ENCODE measurements around the gene KRTAP2-2.
"Not testable (repeated sequence)": the region's sequence is repeated elsewhere in the genome, so short reads cannot be mapped to it uniquely, and the experiment has no call there.

The KRTAP2-2 gene

GRCh38 chr17:41054025-41054424 is 1.0 kb downstream of the KRTAP2-2 start:
- no peaks in the 10 kb centered on the region for H3K9me3 ChIP-seq
- H3K4me1 ChIP-seq, result no peaks in the 10 kb centered on the region
- no peaks in the 10 kb centered on the region for H3K36me3 ChIP-seq
- no peak for DNase-seq
- TF ChIP-seq, protein P1, sequence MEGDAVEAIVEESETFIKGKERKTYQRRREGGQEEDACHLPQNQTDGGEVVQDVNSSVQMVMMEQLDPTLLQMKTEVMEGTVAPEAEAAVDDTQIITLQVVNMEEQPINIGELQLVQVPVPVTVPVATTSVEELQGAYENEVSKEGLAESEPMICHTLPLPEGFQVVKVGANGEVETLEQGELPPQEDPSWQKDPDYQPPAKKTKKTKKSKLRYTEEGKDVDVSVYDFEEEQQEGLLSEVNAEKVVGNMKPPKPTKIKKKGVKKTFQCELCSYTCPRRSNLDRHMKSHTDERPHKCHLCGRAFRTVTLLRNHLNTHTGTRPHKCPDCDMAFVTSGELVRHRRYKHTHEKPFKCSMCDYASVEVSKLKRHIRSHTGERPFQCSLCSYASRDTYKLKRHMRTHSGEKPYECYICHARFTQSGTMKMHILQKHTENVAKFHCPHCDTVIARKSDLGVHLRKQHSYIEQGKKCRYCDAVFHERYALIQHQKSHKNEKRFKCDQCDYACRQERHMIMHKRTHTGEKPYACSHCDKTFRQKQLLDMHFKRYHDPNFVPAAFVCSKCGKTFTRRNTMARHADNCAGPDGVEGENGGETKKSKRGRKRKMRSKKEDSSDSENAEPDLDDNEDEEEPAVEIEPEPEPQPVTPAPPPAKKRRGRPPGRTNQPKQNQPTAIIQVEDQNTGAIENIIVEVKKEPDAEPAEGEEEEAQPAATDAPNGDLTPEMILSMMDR (IDR thresholded peaks at IDR 0.05; ENCODE audit: low read depth, low read length), result no peak
- no peaks in the 10 kb centered on the region for H3K27me3 ChIP-seq
- H3K4me3 ChIP-seq (ENCODE audit: low read depth, low read length), result no peak overlapping the region

DNA sequence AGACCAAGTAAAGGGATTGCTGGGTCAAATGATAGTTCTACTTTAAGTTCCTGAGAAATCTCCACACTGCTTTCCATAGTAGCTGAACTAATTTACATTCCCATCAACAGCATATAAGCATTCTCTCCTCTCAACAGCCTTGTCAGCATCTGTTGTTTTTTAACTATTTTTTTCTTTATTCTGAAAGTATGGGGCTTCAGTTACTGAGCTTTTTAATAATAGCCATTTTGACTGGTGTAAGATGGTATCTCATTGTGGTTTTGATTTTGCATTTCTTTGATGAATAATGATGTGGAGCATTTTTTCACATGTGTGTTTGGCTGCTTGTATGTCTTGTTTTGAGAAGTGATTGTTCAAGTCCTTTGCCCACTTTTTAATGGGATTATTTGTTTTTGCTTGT is 2.5 kb downstream of the KRTAP2-2 start:
- DNase-seq, result no peak
- no peaks in the 10 kb centered on the region for H3K36me3 ChIP-seq

GRCh38 chr17:41049110-41049509 is 5.9 kb downstream of the KRTAP2-2 start:
- H3K36me3 ChIP-seq, result no peaks in the 10 kb centered on the region
- no peaks in the 10 kb centered on the region for H3K27me3 ChIP-seq
- no peak for DNase-seq
- no peaks in the 10 kb centered on the region for H3K9me3 ChIP-seq
- H3K4me1 ChIP-seq, result no peaks in the 10 kb centered on the region
- no peak overlapping the region for H3K4me3 ChIP-seq (ENCODE audit: low read depth, low read length)
- TF ChIP-seq, protein P1 (IDR thresholded peaks at IDR 0.05; ENCODE audit: low read depth, low read length), result no peak

More for the DNA sequence above, 2.5 kb downstream of the KRTAP2-2 start:
- no peak overlapping the region for H3K4me3 ChIP-seq (ENCODE audit: low read depth, low read length)
- TF ChIP-seq, protein P1 (IDR thresholded peaks at IDR 0.05; ENCODE audit: low read depth, low read length), result no peak
- H3K4me1 ChIP-seq, result no peaks in the 10 kb centered on the region
- no peaks in the 10 kb centered on the region for H3K27me3 ChIP-seq
- H3K9me3 ChIP-seq, result no peaks in the 10 kb centered on the region

DNA sequence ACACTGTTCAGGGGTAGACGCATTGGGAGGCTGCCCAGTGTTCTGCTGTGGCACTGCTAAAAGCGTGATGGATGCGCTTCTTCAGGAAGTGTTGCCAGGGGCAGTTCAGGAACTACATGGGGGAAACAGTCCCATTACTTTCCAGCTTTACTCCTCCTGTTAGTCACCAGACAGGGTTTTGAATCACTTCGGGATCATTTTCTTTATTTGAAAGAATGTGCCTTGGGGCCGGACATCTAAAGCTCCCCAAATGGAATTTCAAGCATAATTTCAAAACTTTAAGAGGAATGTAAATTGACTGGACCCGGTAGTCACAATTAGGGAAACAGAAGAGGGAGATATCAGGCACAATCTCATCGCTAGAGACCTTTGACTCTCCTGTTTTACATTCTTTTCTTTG is 6.6 kb downstream of the KRTAP2-2 start:
- no peaks in the 10 kb centered on the region for H3K27me3 ChIP-seq
- no peaks in the 10 kb centered on the region for H3K36me3 ChIP-seq
- no peak overlapping the region for H3K4me3 ChIP-seq (ENCODE audit: low read depth, low read length)
- DNase-seq, result no peak
- no peaks in the 10 kb centered on the region for H3K9me3 ChIP-seq
- no peaks in the 10 kb centered on the region for H3K4me1 ChIP-seq
- TF ChIP-seq, protein P1 (IDR thresholded peaks at IDR 0.05; ENCODE audit: low read depth, low read length), result no peak

- not testable (repeated sequence) for DNase-seq; H3K36me3 ChIP-seq; H3K4me3 ChIP-seq (ENCODE audit: low read depth, low read length); H3K4me1 ChIP-seq; H3K27me3 ChIP-seq; H3K9me3 ChIP-seq
Measured at GRCh38 chr17:41046735-41047465, 8.1 kb downstream of the KRTAP2-2 start, which contains the start of gene KRTAP2-1. KRTAP2-1 (minus strand) TSS chr17:41047316; CDS start chr17:41047267, 49 bp downstream.

- no peak for DNase-seq
- H3K4me3 ChIP-seq (ENCODE audit: low read depth, low read length), result no peak overlapping the region
- TF ChIP-seq, protein P1 (IDR thresholded peaks at IDR 0.05; ENCODE audit: low read depth, low read length), result no peak
- no peaks in the 10 kb centered on the region for H3K4me1 ChIP-seq
- no peaks in the 10 kb centered on the region for H3K36me3 ChIP-seq
- no peaks in the 10 kb centered on the region for H3K9me3 ChIP-seq
- H3K27me3 ChIP-seq, result peaks cover 15% of the 10 kb centered on the region
Measured at GRCh38 chr17:41042953-41043352, 12.1 kb downstream of the KRTAP2-2 start.

DNA sequence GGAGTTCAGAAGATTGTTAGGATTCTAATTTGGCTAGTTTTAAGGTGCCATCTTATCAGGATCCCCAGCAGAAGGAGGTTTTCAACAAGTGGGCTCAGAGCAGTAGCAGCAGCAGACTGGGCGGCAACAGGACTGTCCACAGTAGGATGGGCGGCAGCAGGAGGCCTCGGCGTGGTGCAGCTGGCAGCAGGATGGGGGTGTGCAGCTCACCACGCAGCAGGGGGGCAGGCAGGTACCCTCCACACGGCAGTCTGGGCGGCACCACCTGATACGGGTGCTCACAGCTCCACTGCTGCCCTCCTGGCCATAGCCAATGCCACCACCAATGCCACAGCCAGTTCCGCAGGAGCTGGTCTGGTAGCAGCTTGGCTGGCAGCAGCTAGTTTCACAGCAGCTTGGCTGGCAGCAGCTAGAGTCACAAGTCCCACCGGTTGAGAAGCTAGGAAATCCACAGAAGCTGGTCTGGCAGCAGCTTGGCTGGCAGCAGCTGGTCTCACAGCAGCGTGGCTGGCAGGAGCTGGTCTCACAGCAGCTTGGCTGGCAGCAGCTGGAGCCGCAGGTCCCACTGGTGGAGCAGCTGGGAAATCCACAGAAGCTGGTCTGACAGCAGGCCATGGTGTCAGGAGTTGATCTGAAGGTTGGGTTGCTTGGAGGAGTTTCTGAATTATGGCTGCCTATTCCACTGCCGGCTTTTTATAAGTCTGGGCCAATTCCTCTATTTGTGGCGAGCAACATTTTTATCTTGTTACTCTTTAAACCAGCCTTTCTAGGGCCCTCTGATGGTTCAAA is 14.1 kb downstream of the KRTAP2-2 start, which contains the start of gene KRTAP1-1:
TSS of gene KRTAP1-1 (minus strand) at position 668 of the 789 bp plus-strand sequence. CDS start at position 615, 53 bp downstream.
- H3K4me3 ChIP-seq (ENCODE audit: low read depth, low read length); H3K36me3 ChIP-seq; DNase-seq; H3K4me1 ChIP-seq; H3K9me3 ChIP-seq: not testable (repeated sequence)
- peaks cover 28% of the 10 kb centered on the region for H3K27me3 ChIP-seq

All from BE2C (cell line).